Glomerular visceral epithelial cell (primary cell): Measurements from ENCODE around the gene KCND1.
A peak's percentile ranks its signal among the peaks of the same experiment; 100 is the strongest.

Experiments used
- DNase-seq: peaks from one replicate; pipeline ENCODE4 v3.0.0-alpha.2; 2016; ENCODE audit errors: extremely low spot score

Gene KCND1

DNA sequence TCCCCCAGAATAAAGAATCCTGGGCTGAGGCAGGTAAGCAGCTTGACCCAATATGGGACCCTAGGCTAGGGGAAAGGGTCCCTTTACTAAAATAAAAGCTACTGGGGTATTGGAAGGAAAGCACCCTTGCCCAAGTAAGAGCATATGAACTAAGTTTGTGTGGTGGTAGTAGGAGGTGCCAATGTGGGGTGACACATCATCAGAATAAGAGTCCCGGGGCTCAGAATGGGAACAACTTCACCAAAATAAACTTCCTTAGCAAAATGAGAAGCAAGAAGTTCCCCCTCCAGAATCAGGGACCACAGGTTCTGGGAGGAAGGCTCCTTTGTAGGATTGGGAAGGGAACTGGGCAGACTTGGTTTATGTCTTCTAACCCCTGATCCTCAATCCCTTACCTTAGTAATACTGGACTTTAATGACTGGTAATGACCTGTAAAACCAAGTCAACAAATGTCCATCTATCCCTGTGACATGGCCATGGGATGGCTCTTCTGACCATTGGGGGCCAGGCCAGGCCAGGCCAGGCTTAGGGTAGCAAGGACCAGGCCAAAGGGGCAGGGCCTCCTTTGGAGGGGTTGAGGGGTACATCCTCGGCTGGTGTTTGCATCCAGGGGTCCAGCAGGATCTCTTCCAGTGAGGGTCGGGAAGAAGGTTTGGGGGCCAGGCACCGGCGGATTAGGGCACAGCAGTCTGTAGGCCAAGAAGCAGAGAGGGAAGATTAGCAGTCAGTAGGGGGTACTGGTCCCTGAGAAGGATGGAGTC lies 57.9 kb downstream of the KCND1 start:
- no peak for DNase-seq

DNA sequence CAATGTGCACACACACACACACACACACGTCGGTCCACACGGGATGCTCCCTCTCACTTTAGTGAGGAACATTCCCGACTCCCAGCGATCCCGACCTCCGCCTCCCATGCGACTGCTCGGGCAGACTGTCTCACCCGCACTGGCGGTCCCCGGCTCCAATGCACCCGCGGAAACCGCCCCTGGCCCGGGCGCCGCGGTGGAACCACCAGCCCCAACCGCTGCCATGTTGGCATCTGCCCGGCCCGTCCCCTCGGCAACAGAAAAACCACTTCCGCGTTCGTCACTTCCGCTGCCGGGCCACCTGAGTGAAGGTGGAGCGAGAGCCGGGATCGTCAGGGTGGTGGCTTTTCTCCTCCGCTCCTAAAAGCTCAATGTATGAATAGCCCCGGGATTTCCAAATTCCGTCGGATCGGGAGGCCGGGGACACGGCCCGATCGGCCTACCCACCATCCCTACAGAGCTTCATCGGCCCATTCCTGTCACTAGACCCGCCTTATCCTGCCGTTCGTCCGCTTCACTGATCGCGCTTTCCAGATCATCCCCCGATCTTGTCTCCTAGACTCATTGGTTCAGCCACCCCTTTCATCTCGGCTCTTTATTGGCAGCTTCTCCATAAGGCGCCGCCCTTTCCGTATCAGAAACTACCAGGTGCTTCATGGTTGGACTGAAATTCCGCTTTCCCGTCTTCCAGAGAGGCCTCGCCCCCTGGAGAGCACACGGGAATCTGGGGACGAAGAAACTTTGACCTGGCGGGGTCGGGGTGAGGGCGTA lies 60.0 kb downstream of the KCND1 start, which contains the start of gene SLC35A2:
Gene SLC35A2, minus strand, starts transcription at position 235 of the 771 bp plus-strand sequence. Its CDS starts 10 bp downstream, at position 225.
- peak; percentile 79 for DNase-seq
